Measurements from ENCODE around the gene ARHGEF7. TPM values are rescaled to one million over a fixed set of nuclear protein-coding genes. Genes with fewer than 3 reads are reported as not detected.

ARHGEF7 gene
- total RNA-seq, 1 donor from 2014 or later = 155 TPM

- DNase-seq (ENCODE audit: low read depth, low spot score) = no peak
Observed at GRCh38 chr13:111298214-111298975, 183.3 kb downstream of the ARHGEF7 start.

- DNase-seq (ENCODE audit: low read depth, low spot score) = no peak
Observed at GRCh38 chr13:111302045-111302726, 187.1 kb downstream of the ARHGEF7 start.

DNA sequence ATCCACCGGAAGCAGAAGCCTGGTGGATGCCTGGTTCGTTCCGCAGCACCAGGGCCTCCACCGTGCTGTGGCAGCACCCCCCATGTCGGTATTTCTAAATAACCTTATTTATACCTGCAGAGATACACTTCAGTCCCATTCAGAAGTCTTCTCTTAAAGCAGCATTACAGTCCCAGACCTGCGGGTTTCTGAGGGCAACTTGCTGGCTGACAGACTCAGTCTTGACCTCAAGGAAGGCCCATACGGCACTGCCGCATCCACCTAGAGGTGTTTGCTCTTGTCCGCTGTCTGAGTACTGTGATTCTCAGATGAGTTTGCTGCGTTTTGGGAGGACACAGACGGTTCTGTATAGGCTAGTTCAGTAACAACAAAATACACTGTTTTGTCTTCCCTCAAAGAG is 188.4 kb downstream of the ARHGEF7 start:
- DNase-seq (ENCODE audit: low read depth, low spot score) = no peak

DNA sequence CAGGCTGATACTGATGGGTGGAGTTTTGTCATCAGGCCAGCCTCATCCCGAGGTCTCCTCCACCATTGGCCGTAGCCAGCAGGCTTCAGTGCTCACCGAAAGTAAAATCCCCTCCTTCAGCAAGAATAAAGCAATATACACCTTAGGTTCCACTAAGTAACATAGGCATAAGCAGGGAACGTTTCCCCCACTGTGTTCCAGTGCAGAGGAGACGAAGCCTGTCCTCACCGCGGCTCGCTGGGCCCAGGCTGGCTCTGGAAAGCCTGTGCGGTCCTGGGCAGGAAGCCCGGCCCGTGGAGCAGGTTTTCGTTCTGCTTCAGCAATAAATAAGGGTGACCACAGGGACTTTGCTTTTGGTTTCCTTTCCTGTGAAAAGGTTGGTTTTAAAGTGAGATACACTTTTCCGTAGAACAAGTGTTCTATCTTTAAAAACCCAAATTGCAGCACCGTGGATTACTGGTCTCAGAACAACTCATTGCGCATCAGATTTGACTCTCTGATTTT is 189.0 kb downstream of the ARHGEF7 start:
- DNase-seq (ENCODE audit: low read depth, low spot score) = no peak

DNA sequence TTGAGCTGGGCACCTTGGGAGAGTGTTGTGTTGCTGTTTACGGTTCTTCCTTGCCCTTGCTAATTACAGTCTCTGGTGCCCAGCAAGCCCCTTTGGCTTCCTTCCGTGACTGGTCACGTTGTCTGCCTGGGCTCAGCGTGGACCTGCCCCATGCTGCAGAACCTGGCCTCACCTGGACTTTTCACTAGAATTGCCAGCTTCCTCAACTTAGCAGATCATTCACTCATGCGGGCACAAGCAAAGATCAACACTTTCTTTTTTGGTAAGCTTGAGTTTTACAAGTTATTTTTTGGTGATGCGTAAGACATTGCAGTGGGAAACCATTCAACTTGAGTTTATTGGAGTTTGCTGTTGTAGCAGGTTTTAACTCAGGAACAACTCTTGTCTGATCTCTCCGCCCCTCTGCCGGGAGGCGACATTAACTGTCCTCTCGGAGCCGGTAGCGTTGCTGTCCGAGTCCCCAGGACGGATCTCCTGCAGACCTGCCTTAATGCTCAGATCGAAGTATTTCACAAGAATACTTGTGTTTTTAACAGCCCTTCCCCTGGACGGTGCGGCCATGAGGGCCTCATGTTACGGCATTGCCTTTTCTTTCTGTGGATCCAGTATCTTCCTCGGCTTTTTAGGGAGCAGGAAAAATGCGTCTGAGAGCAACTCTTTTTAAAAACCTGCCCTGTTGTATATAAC is 189.6 kb downstream of the ARHGEF7 start:
- DNase-seq (ENCODE audit: low read depth, low spot score) = no peak

- no peak for DNase-seq (ENCODE audit: low read depth, low spot score)
Observed at GRCh38 chr13:111312944-111313590, 198.0 kb downstream of the ARHGEF7 start.

GRCh38 chr13:111313911-111314425 is 198.9 kb downstream of the ARHGEF7 start:
- DNase-seq (ENCODE audit: low read depth, low spot score) = no peak

GRCh38 chr13:111314852-111315251 is 199.7 kb downstream of the ARHGEF7 start:
- DNase-seq (ENCODE audit: low read depth, low spot score) = no peak

DNA sequence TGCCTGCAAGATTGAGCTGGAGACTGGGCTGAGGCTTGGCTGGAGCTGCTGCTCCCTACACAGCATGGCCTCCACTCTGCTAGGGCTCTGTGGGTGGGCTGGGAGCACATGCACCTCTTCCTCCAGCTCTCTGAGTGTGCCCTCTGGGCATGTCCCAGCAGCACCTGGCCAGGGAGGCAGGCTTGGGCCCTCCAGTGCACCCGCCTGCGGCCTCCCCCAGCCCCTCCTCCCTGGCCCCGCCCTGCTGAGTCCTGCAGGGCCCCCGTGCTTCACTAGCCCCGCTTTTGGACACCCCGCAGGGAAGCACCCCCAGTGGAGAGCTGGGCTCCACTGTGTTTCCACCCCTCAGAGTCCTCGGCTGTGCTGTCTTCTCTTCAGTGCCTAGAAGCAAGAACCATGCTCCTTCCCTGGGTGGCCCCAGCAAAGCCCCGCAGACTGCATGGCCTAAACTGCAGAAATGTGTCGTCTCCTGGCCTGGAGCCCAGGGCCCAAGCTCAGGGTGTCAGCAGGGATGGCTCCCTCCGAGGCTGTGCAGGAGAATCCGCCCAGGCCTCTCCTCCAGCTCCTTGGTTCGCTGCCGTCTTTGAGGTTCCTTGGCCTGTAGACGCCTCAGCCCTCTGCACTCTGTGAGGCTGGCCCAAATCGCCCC is 200.4 kb downstream of the ARHGEF7 start:
- no peak for DNase-seq (ENCODE audit: low read depth, low spot score)

DNA sequence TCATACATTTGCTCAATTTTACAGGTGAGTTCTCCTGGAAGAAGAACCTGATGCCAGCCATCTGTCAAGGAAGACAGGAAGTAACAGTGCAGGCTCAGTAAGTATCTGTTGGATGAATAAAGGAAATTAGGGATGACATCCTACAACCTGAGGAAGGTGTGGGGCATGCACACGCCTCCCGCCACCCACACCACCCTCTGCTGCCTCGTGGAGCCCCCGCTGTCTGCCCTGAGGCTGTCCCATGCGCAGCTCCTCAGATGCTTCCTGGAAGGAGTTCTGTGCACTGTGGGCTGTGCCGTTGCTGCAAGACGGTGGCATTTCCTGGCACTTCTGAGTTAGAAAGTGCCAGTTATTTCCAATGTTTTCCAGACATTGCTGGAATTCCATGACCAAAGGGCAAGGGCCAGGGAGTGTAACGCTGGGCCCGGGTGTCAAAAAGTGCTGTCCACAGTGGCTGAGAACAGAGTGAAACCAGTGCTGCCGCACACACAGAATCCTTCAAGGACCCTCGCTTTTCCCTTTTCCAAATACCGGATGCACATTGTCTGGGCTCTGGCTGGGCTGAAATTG is 201.1 kb downstream of the ARHGEF7 start:
- no peak for DNase-seq (ENCODE audit: low read depth, low spot score)

- no peak for DNase-seq (ENCODE audit: low read depth, low spot score)
Observed at GRCh38 chr13:111317042-111317550, 202.0 kb downstream of the ARHGEF7 start.

DNA sequence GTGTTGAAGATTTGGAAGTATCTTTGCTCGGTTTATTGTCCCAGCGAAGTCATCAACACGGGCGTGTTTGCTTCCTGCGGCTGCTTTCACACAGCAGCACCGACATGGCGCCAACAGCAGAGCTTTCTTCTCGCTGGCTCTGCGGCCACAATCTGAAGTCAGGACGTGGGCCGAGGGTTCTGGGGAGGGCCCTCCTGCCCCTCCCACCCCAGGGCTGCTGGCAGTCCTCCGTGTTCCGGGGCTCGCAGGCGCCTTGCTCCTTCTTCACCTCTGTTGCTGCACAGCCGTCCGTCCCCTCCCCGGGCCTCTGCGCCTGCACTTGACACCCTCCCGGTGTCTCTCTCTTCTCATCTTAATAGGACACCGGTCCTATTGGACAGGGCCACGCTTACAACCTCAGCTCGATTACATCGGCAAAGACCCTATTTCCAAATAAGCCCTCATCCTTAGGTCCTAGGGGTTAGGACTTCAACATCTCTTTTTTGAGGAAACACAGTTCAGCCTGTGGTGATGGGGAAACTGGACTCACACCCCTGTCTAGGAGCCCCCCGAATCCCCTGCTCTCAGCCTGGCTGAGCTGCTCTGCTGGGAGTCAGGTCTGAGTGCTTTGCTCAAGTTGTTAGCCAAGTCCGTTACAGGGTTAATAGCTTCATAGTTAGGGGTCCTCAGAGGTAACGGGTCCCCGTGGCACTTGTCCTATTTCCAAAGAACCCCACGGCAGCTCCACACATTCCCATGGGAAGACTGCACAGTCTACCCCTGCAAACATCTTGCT is 202.6 kb downstream of the ARHGEF7 start:
- DNase-seq (ENCODE audit: low read depth, low spot score) = no peak

DNA sequence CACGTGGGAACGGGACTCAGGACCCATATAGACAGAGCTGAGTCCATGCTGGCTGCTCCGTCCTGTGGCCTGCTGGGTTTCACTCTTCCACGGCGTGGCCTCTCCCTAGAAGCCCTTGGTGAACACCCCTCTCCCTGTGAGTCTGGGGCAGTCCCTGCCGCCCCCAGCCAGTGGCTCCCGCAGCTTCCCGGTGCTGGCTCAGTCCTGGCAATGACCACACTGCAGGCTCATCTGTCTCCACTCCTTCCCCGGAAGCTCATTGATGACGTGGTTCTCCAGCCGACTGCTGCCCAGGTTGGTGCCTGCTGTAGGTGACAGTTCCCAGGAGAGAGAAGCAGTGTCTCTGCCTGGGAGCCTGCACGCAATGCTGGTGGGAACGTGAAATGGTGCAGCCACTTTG is 203.3 kb downstream of the ARHGEF7 start:
- DNase-seq (ENCODE audit: low read depth, low spot score) = no peak

DNA sequence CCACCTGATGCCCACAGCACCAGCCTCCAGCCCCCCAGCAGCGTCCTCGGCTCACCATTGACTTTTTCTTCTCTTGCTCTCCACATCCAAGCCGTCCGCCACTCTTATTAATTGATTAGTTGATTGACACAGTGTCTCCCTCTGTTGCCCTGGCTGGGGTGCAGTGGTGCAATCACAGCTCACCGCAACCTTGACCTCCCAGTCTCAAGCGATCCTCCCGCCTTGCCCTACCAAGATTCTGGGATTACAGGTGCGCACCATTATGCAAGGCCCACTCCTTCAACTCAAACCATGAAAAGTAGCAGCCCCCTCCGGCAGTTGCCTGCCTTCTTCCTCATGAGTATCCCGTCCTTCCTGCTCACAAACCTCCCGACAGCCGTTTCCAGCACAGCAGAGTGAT is 204.4 kb downstream of the ARHGEF7 start:
- no peak for DNase-seq (ENCODE audit: low read depth, low spot score)

- DNase-seq (ENCODE audit: low read depth, low spot score) = no peak
Observed at GRCh38 chr13:111319998-111320911, 205.1 kb downstream of the ARHGEF7 start, which contains the start of gene TEX29. Gene TEX29, plus strand, starts transcription at chr13:111320642. Its CDS starts 249 bp downstream, at chr13:111320891.

DNA sequence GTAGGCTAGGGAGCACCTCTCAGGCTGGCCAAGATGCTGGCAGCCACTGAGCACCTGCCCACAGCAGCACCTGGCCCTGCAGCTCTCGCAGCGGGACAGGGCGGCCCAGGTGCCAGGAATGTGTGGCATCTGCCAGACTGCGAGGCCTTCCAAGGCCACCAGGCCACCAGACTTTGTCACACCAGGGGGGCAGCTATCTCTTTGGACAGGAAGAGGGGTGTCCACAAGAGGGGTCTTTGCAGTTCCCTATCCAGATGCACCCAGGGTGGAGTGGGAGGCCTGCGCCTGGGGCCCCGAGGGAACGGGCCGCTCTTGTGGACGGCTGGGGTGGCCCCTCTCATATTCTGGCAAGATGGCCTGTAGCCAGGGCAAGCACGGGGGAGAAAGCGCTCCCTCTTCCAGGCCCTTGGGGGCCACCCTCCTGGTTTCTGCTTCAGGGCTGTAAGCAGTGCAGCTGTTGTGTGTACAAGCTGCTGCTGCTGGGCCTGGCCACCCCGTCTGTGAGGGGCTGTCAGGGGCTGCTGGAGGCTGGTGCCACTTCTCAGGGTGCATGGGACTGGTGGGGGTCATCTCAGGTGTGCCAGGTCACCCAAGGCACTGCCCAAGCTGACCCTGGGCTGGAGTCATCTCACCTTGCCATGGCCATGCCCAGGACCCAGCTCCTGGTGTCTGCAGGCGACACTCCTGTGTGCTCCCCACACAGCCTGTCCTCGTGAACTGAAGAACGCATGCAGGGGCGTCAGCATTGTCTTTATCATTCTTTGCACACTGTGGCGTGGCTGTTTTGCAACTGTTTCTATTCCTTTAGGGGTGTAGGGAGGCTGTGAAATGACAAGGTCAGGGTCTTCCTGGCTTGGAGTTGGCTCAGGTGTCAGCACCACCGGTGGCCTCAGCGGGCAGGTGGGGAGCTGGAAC is 207.1 kb downstream of the ARHGEF7 start:
- no peak for DNase-seq (ENCODE audit: low read depth, low spot score)

DNA sequence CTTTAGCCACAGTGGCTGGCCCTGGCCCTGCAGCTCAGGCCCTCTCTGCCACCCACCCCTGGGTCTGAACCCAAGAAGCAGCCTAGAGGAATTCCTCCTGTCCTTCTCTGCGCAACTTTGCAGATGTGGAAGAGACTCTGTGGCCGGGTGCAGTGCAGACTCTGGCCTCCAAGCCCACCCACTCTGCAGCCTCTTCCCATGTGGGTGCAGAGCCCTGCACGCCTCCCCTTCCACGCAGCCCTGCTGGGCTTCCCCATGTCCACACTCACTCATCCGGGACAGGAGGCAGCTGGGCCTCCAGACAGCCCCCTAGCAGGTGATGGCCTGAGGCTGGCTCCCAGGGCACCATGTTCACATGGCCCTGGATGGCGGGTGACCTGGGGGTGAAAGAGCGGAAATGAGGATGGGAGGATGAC is 207.8 kb downstream of the ARHGEF7 start:
- no peak for DNase-seq (ENCODE audit: low read depth, low spot score)

Measured in pulmonary artery endothelial cell (primary cell).